ENCODE results near the gene OSR1. TPM values are rescaled to one million over a fixed set of nuclear protein-coding genes. Genes with fewer than 3 reads are reported as not detected.

The OSR1 gene
- total and polyA plus RNA-seq, 2 of the 4 experiments (the other 2 are of a cell fraction) = 12.4 to 48.0 TPM

DNA sequence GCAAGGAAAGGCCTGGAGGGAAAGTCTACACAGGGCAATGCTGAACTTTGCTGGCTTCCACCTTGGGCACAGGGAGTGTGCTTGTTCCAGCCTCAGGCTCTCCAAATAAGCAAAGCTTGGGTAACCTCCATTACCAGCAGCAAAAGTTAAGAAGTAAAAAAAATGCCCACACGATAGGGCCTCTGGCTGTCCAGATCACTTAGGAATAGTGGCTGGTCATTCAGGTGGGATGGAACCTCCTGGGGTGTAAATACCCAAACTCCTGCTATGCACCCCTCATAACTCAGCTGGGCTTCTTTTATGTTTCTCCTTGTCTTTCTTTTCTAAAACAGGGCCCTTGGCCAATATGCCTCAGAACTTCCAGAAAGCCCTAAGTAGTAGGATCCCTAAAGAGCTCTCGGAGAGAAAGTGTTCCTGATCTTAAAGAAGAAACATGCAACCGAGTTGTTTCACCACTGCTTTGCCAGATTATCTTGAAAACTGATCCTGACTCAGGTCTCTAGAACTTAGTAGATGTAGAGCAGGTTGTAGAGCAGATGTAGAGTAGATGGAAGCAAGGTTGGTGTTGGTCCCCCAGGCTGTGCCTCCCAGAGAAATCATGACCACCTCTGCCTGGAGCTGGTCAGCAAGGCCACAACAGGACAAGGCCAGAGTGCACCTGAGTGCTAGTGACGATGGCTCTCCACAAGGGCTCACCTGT lies 2.0 kb upstream of the OSR1 start:
- Histone ChIP-seq H3K18ac (ENCODE audit: low read depth, low read length) (no peak overlapping the region), H3K14ac (replicated peaks; ENCODE audit: low read depth, low read length) (no peak overlapping the region), H3K27me3 (ENCODE audit: control insufficient read depth, insufficient read depth, low read length) (peaks cover 4% of the 10 kb centered on the region; the same call in 1 of the 2 replicates), H2BK15ac (ENCODE audit: low read depth, low read length) (no peak overlapping the region), H3K4me2 (ENCODE audit: low read depth, low read length) (no peak overlapping the region), H2BK120ac (ENCODE audit: low read depth, low read length) (peak overlapping the region; percentile 3; the same call in 1 of the 2 replicates), H2AFZ (replicated peaks; ENCODE audit: low read length, poor library complexity) (no peak overlapping the region), H3K4me3 (ENCODE audit: insufficient read depth, low read depth, low read length) (no peak overlapping the region), H2BK20ac (ENCODE audit: low read depth, low read length) (no peak overlapping the region), H2BK5ac (ENCODE audit: low read depth, low read length, poor library complexity, severe bottlenecking) (no peak overlapping the region), H3K9me3 (ENCODE audit: control insufficient read depth, insufficient read depth, low read length) (no peaks in the 10 kb centered on the region), H3K56ac (ENCODE audit: extremely low read depth, insufficient read depth, low read length) (no peak overlapping the region), H3K9me1 (ENCODE audit: insufficient read depth, low read length) (no peaks in the 10 kb centered on the region; the same call in 1 of the 2 replicates), H3K9ac (ENCODE audit: low read depth, low read length) (no peak overlapping the region), H3K27ac (ENCODE audit: insufficient read depth, low read length) (no peak overlapping the region), H3K36me3 (ENCODE audit: control insufficient read depth, insufficient read depth, low read length) (peaks cover 1% of the 10 kb centered on the region; the same call in 1 of the 2 replicates), H4K91ac (ENCODE audit: insufficient read depth, low read depth, low read length) (no peak overlapping the region), H4K20me1 (ENCODE audit: insufficient read depth, low read length) (peaks cover 18% of the 10 kb centered on the region), H2AK5ac (ENCODE audit: low read depth, low read length) (peak overlapping the region; percentile 13; the same call in 1 of the 2 replicates), H3K4me1 (ENCODE audit: control insufficient read depth, insufficient read depth, low read length) (peaks cover 5% of the 10 kb centered on the region), H3K79me1 (ENCODE audit: low read depth in 1 of 2, low read length in 2 of 2) (peaks cover 0 to 24% of the 10 kb centered on the region in 2 experiments; a peak in 2 of 4 replicates), H2AK9ac (replicated peaks; ENCODE audit: low read depth, low read length, poor library complexity) (no peak overlapping the region), H4K8ac (ENCODE audit: low read depth in 2 of 2, low read length in 2 of 2) (no peak overlapping the region), H3K4ac (ENCODE audit: low read depth, low read length) (no peak overlapping the region), H4K5ac (ENCODE audit: low read depth, low read length) (no peak overlapping the region), H3K23ac (ENCODE audit: low read depth, low read length) (no peak overlapping the region)
- 100% methylated on average over 1 of the region's 4 CpGs; no CpG with 5 or more reads in 1 of the 2 experiments for WGBS, 2 experiments (ENCODE audit: extremely low coverage in 2 of 2, insufficient read length in 1 of 2)
- dilution Hi-C loops (cut with HindIII; ENCODE audit: low sequenced_read_pairs, unreplicated experiment) = no loop called here
- ATAC-seq (ENCODE audit: low read depth) (no peak), DNase-seq (no peak)
- ChIA-PET CTCF (interaction anchor here (1.0 kb wide), 1 partner anchor 220 kb away, joined by 3 read pairs; no protein-coding TSS in a partner anchor), POLR2A (ENCODE audit: unreplicated experiment) (no interaction called here)
- in situ Hi-C loops (cut with MboI; ENCODE audit: low sequenced_read_pairs) = loop anchor here (5.0 to 10.0 kb wide), 3 partner anchors 613 to 926 kb away; no protein-coding TSS in a partner anchor
- intact Hi-C loops (cut with micrococcal nuclease) = loop anchor here (5.0 kb wide), 2 partner anchors 468 to 748 kb away; no protein-coding TSS in a partner anchor
- BruUV-seq (replicated peaks) = no TSS peak
- TF ChIP-seq, protein P1, sequence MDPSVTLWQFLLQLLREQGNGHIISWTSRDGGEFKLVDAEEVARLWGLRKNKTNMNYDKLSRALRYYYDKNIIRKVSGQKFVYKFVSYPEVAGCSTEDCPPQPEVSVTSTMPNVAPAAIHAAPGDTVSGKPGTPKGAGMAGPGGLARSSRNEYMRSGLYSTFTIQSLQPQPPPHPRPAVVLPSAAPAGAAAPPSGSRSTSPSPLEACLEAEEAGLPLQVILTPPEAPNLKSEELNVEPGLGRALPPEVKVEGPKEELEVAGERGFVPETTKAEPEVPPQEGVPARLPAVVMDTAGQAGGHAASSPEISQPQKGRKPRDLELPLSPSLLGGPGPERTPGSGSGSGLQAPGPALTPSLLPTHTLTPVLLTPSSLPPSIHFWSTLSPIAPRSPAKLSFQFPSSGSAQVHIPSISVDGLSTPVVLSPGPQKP (IDR thresholded peaks at IDR 0.05; ENCODE audit: borderline replicate concordance, low read depth, low read length) = no peak
- TF ChIP-seq MXI1 (IDR thresholded peaks at IDR 0.05; ENCODE audit: borderline replicate concordance, low read depth, low read length) (no peak), POLR2A (IDR thresholded peaks at IDR 0.05; ENCODE audit: low read depth, low read length) (no peak), SMC3 (IDR thresholded peaks at IDR 0.05; ENCODE audit: low read depth, low read length) (no peak), NFE2L2 (IDR thresholded peaks at IDR 0.05; ENCODE audit: low read depth, low read length) (no peak), CHD1 (IDR thresholded peaks at IDR 0.05; ENCODE audit: low read depth, low read length) (no peak), MAZ (IDR thresholded peaks at IDR 0.05; ENCODE audit: borderline replicate concordance, low read depth, low read length) (no peak), FOS (IDR thresholded peaks at IDR 0.05; ENCODE audit: low read depth, low read length) (no peak), RAD21 (IDR thresholded peaks at IDR 0.05; ENCODE audit: low read length) (no peak), RCOR1 (IDR thresholded peaks at IDR 0.05; ENCODE audit: insufficient replicate concordance, low read length) (no peak), CEBPB (IDR thresholded peaks at IDR 0.05; ENCODE audit: low read depth, low read length) (no peak), BHLHE40 (IDR thresholded peaks at IDR 0.05; ENCODE audit: low read depth, low read length) (no peak), MAFK (IDR thresholded peaks at IDR 0.05; ENCODE audit: low read depth, low read length) (no peak)
- TF ChIP-seq, protein P2, sequence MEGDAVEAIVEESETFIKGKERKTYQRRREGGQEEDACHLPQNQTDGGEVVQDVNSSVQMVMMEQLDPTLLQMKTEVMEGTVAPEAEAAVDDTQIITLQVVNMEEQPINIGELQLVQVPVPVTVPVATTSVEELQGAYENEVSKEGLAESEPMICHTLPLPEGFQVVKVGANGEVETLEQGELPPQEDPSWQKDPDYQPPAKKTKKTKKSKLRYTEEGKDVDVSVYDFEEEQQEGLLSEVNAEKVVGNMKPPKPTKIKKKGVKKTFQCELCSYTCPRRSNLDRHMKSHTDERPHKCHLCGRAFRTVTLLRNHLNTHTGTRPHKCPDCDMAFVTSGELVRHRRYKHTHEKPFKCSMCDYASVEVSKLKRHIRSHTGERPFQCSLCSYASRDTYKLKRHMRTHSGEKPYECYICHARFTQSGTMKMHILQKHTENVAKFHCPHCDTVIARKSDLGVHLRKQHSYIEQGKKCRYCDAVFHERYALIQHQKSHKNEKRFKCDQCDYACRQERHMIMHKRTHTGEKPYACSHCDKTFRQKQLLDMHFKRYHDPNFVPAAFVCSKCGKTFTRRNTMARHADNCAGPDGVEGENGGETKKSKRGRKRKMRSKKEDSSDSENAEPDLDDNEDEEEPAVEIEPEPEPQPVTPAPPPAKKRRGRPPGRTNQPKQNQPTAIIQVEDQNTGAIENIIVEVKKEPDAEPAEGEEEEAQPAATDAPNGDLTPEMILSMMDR (conservative IDR thresholded peaks at IDR 0.05; ENCODE audit: low read depth, low read length) = no peak
- TF ChIP-seq, protein P3, sequence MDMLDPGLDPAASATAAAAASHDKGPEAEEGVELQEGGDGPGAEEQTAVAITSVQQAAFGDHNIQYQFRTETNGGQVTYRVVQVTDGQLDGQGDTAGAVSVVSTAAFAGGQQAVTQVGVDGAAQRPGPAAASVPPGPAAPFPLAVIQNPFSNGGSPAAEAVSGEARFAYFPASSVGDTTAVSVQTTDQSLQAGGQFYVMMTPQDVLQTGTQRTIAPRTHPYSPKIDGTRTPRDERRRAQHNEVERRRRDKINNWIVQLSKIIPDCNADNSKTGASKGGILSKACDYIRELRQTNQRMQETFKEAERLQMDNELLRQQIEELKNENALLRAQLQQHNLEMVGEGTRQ (IDR thresholded peaks at IDR 0.05; ENCODE audit: low read depth, low read length) = no peak

All from IMR-90 (cell line).